IMR-90 (cell line): ENCODE results near the gene SYTL4. TPM values are rescaled to one million over a fixed set of nuclear protein-coding genes. Genes with fewer than 3 reads are reported as not detected.
"Not testable (repeated sequence)": the region's sequence is repeated elsewhere in the genome, so short reads cannot be mapped to it uniquely, and the experiment has no call there.

Experiments
- ATAC-seq: fragments of 200-7000 bp; cut with Tn5 transposase; 2 replicates; pipeline ENCODE4 v1.9.1; 2020; ENCODE audit warnings: low read depth, mild to moderate bottlenecking, moderate library complexity
- BruUV-seq: library from RNA; stranded (reverse); fragments of 400-500 nt; replicated peaks from 2 replicates; lab custom pipeline; 2021; lab: Mats Ljungman, UMichigan
- CTCF ChIA-PET: fragments of 300-600 bp; formaldehyde crosslinking; extraction: SDS; loops from one replicate; lab custom pipeline; 2021; ENCODE audit warnings: antibody characterized with exemption; lab: Yijun Ruan, JAX
- POLR2A ChIA-PET: fragments of 300-600 bp; sonication (Branson Sonifier 250); formaldehyde crosslinking; loops from one replicate; lab custom pipeline; 2022; ENCODE audit warnings: antibody characterized with exemption; ENCODE audit not compliant: unreplicated experiment; lab: Charles Lee
- DNase-seq: peaks from one replicate; pipeline ENCODE4 v3.0.0; 2013
- H2AFZ ChIP-seq: replicated peaks from 2 replicates; pipeline ENCODE3; 2013; ENCODE audit warnings: low read length, mild to moderate bottlenecking; ENCODE audit not compliant: poor library complexity
- H2AK5ac ChIP-seq: 2 replicates; pipeline ENCODE4 v1.6.1; 2013; ENCODE audit warnings: low read depth, low read length, inconsistent platforms
- H2AK9ac ChIP-seq: replicated peaks from 2 replicates; pipeline ENCODE3; 2013; ENCODE audit warnings: mild to moderate bottlenecking, low read depth, low read length, moderate library complexity; ENCODE audit not compliant: poor library complexity
- H2BK120ac ChIP-seq: 2 replicates; pipeline ENCODE4 v1.6.1; 2013; ENCODE audit warnings: low read depth, low read length, inconsistent platforms
- H2BK15ac ChIP-seq: 3 replicates; pipeline ENCODE4 v1.6.1; 2013; ENCODE audit warnings: low read depth, low read length, inconsistent platforms
- H2BK20ac ChIP-seq: 2 replicates; pipeline ENCODE4 v1.6.1; 2013; ENCODE audit warnings: low read depth, mild to moderate bottlenecking, inconsistent platforms, low read length, moderate library complexity
- H2BK5ac ChIP-seq: 2 replicates; pipeline ENCODE4 v1.6.1; 2013; ENCODE audit warnings: mild to moderate bottlenecking, low read depth, low read length, inconsistent platforms; ENCODE audit not compliant: poor library complexity, severe bottlenecking
- H3K14ac ChIP-seq: replicated peaks from 2 replicates; pipeline ENCODE4 v1.6.1; 2013; ENCODE audit warnings: low read depth, low read length, inconsistent platforms
- H3K18ac ChIP-seq: 2 replicates; pipeline ENCODE4 v1.6.1; 2013; ENCODE audit warnings: low read depth, low read length, control low read depth
- H3K23ac ChIP-seq: 2 replicates; pipeline ENCODE4 v1.6.1; 2013; ENCODE audit warnings: low read depth, low read length, inconsistent platforms
- H3K27ac ChIP-seq: 2 replicates; pipeline ENCODE4 v1.5.1; 2013; ENCODE audit warnings: mild to moderate bottlenecking, control low read depth, low read length; ENCODE audit not compliant: insufficient read depth
- H3K27me3 ChIP-seq: 2 replicates; pipeline ENCODE4 v1.6.1; 2013; ENCODE audit warnings: low read length; ENCODE audit not compliant: control insufficient read depth, insufficient read depth
- H3K36me3 ChIP-seq: 2 replicates; pipeline ENCODE4 v1.6.1; 2013; ENCODE audit warnings: low read length, mixed read lengths; ENCODE audit not compliant: control insufficient read depth, insufficient read depth
- H3K4ac ChIP-seq: 2 replicates; pipeline ENCODE4 v1.6.1; 2013; ENCODE audit warnings: low read depth, low read length, inconsistent platforms
- H3K4me1 ChIP-seq: 2 replicates; pipeline ENCODE4 v1.6.1; 2013; ENCODE audit warnings: low read length, mixed read lengths; ENCODE audit not compliant: control insufficient read depth, insufficient read depth
- H3K4me2 ChIP-seq: 2 replicates; pipeline ENCODE4 v1.6.1; 2013; ENCODE audit warnings: low read depth, mild to moderate bottlenecking, control low read depth, low read length, moderate library complexity
- H3K4me3 ChIP-seq: 2 replicates; pipeline ENCODE4 v1.5.1; 2013; ENCODE audit warnings: low read depth, mild to moderate bottlenecking, control low read depth, low read length, moderate library complexity; ENCODE audit not compliant: insufficient read depth
- H3K56ac ChIP-seq: 2 replicates; pipeline ENCODE4 v1.6.1; 2013; ENCODE audit warnings: low read length, inconsistent platforms; ENCODE audit not compliant: insufficient read depth; ENCODE audit errors: extremely low read depth
- H3K79me1 ChIP-seq, 2 experiments: 2 replicates each; pipeline ENCODE4 v1.6.1; 2013; ENCODE audit warnings: low read length in 2 of 2, inconsistent platforms in 1 of 2, low read depth in 1 of 2
- H3K9ac ChIP-seq: 2 replicates; pipeline ENCODE4 v1.6.1; 2013; ENCODE audit warnings: low read depth, low read length, control low read depth
- H3K9me1 ChIP-seq: 2 replicates; pipeline ENCODE4 v1.6.1; 2013; ENCODE audit warnings: low read length, inconsistent platforms; ENCODE audit not compliant: insufficient read depth
- H3K9me3 ChIP-seq: 2 replicates; pipeline ENCODE4 v1.6.1; 2013; ENCODE audit warnings: low read length; ENCODE audit not compliant: control insufficient read depth, insufficient read depth
- H4K20me1 ChIP-seq: 2 replicates; pipeline ENCODE4 v1.6.1; 2013; ENCODE audit warnings: low read length, inconsistent platforms; ENCODE audit not compliant: insufficient read depth
- H4K5ac ChIP-seq: 2 replicates; pipeline ENCODE4 v1.6.1; 2013; ENCODE audit warnings: mild to moderate bottlenecking, low read depth, low read length, control low read depth
- H4K8ac ChIP-seq, 2 experiments: 2 replicates each; pipeline ENCODE4 v1.6.1; 2013; ENCODE audit warnings: low read depth in 2 of 2, low read length in 2 of 2, control low read depth in 1 of 2, inconsistent platforms in 1 of 2
- H4K91ac ChIP-seq: 2 replicates; pipeline ENCODE4 v1.6.1; 2013; ENCODE audit warnings: low read depth, low read length, inconsistent platforms; ENCODE audit not compliant: insufficient read depth
- BHLHE40 ChIP-seq: fragments of 150-350 bp; IDR thresholded peaks from 2 replicates; pipeline ENCODE4 v1.6.1; 2016; ENCODE audit warnings: mild to moderate bottlenecking, low read depth, low read length
- NFE2L2 ChIP-seq: fragments of 150-350 bp; IDR thresholded peaks from 2 replicates; pipeline ENCODE4 v1.6.1; 2016; ENCODE audit warnings: low read depth, mild to moderate bottlenecking, low read length
- WGBS, 2 experiments: methylation state at CpG; one replicate each; pipeline versions ENCODE4 v1.1.5 to v1.1.7; 2013; ENCODE audit warnings: missing lambda C conversion rate in 2 of 2; ENCODE audit not compliant: insufficient read length in 1 of 2; ENCODE audit errors: extremely low coverage in 2 of 2; 5-methylcytosine and 5-hydroxymethylcytosine counted together
- dilution Hi-C: fragments of 300-500 bp; cut with HindIII; formaldehyde crosslinking; loops from one replicate; pipeline ENCODE4 v1.14.3; 2018; ENCODE audit warnings: low sequenced_read_pairs; ENCODE audit not compliant: unreplicated experiment
- in situ Hi-C: fragments of 300-500 bp; cut with MboI; formaldehyde crosslinking; loops from 3 replicates; pipeline ENCODE4 v1.14.3; 2019; ENCODE audit warnings: low sequenced_read_pairs, inconsistent platforms, mixed read lengths
- intact Hi-C: fragments of 100-400 bp; cut with micrococcal nuclease; formaldehyde crosslinking; loops from 2 replicates; pipeline ENCODE4 v1.10.0; 2022
- polyA plus RNA-seq, 3 experiments: library from polyadenylated mRNA; depleted of rRNA; stranded (reverse); fragments of >200 nt; gene quantifications; 2 replicates each; pipeline ENCODE4 v1.2.3, GENCODE V29; 2012; ENCODE audit warnings: low replicate concordance in 1 of 3
- total RNA-seq: library from RNA; depleted of rRNA; stranded (reverse); fragments of >200 nt; gene quantifications from 2 replicates; pipeline ENCODE4 v1.2.3, GENCODE V29; 2012

The SYTL4 gene
- total and polyA plus RNA-seq, 2 of the 4 experiments (the other 2 are of a cell fraction), result 2.3 to 2.4 TPM

DNA sequence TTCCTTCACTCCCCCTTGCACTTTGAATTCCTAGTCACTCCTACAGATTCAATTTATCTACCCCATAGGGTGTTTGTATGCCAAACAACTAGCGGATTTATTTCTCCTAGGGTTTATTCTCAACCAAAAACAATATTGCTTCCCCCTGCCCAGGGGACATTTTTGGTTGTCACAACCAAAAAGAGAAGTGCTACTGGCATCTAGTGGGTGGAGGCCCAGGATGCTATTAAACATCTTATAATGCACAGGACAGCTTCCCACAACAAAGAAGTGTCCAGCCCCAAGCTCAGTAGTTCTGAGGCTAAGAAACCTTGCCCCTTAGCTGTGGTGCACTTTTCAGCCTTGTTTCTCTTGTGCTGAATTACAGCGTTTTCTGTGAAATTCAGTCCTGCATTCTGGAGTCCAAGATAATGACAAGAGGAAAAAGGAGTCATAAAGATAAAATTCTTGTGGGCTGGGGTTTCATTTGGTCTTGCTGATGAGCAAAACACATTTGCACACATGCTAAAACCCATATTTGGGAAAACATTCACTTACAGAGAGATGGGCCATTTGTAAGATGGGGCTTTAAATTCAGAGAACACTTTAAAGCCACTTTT, 11.2 kb upstream of the SYTL4 start:
- Histone ChIP-seq H3K79me1 (no peaks in the 10 kb centered on the region), H3K4ac (no peak overlapping the region), H3K9me1 (no peaks in the 10 kb centered on the region), H2BK20ac (no peak overlapping the region), H2BK5ac (no peak overlapping the region), H2AK9ac (no peak overlapping the region), H2AFZ (no peak overlapping the region), H2BK120ac (no peak overlapping the region), H3K9me3 (no peaks in the 10 kb centered on the region), H4K91ac (no peak overlapping the region), H3K27me3 (peaks cover 28% of the 10 kb centered on the region), H3K4me3 (no peak overlapping the region), H4K8ac (no peak overlapping the region), H2BK15ac (no peak overlapping the region), H3K4me1 (no peaks in the 10 kb centered on the region), H3K36me3 (no peaks in the 10 kb centered on the region), H3K18ac (no peak overlapping the region), H4K5ac (no peak overlapping the region), H3K14ac (no peak overlapping the region), H3K9ac (no peak overlapping the region), H3K4me2 (no peak overlapping the region), H3K27ac (no peak overlapping the region), H3K23ac (no peak overlapping the region), H4K20me1 (no peaks in the 10 kb centered on the region), H2AK5ac (no peak overlapping the region), H3K56ac (no peak overlapping the region)
- intact Hi-C loops, result no loop called here
- in situ Hi-C loops, result no loop called here
- no CpG with 5 or more reads among the region's 2 CpGs for WGBS, 2 experiments
- ATAC-seq (no peak), DNase-seq (no peak)
- TF ChIP-seq NFE2L2 (no peak), BHLHE40 (no peak)
- CTCF ChIA-PET, result no interaction called here
- dilution Hi-C loops, result no loop called here
- POLR2A ChIA-PET, result no interaction called here
- BruUV-seq, result no TSS peak

DNA sequence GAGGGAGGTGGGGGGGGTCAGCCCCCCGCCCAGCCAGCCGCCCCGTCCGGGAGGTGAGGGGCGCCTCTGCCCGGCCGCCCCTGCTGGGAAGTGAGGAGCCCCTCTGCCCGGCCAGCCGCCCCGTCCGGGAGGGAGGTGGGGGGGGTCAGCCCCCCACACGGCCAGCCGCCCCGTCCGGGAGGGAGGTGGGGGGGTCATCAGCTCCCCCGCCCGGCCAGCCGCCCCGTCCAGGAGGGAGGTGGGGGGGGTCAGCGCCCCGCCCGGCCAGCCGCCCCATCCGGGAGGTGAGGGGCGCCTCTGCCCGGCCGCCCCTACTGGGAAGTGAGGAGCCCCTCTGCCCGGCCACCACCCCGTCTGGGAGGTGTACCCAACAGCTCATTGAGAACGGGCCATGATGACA, 7.9 kb downstream of the SYTL4 start:
- dilution Hi-C loops, H3K4me3 ChIP-seq: not testable (repeated sequence)

More for the DNA sequence above, 7.9 kb downstream of the SYTL4 start:
- H2BK5ac ChIP-seq, H4K5ac ChIP-seq, H3K56ac ChIP-seq, H3K4me1 ChIP-seq, H4K8ac ChIP-seq, POLR2A ChIA-PET, H3K36me3 ChIP-seq, H3K27ac ChIP-seq, CTCF ChIA-PET, ATAC-seq, BruUV-seq, H2BK15ac ChIP-seq, H2BK120ac ChIP-seq, DNase-seq, intact Hi-C loops, H2AK9ac ChIP-seq, H3K4me2 ChIP-seq, H3K18ac ChIP-seq, H3K79me1 ChIP-seq, H3K9me1 ChIP-seq, H3K14ac ChIP-seq, H2AK5ac ChIP-seq, H4K20me1 ChIP-seq, H4K91ac ChIP-seq, H3K27me3 ChIP-seq, in situ Hi-C loops, H3K9me3 ChIP-seq, H3K23ac ChIP-seq, H2BK20ac ChIP-seq, H2AFZ ChIP-seq, H3K9ac ChIP-seq, H3K4ac ChIP-seq: not testable (repeated sequence)
- WGBS, 2 experiments, result no CpG with 5 or more reads among the region's 30 CpGs
